Panc1 (cell line): ENCODE measurements around the gene CCDC34. TPM values are rescaled to one million over a fixed set of nuclear protein-coding genes. Genes with fewer than 3 reads are reported as not detected.

Experiments used
- ATAC-seq: fragments of 200-7000 bp; cut with Tn5 transposase; 2 replicates; pipeline ENCODE4 v1.9.1; 2020; ENCODE audit warnings: mild to moderate bottlenecking, moderate library complexity
- BruUV-seq: library from RNA; stranded (reverse); fragments of 400-500 nt; replicated peaks from 2 replicates; lab custom pipeline; 2021; lab: Mats Ljungman, UMichigan
- CTCF ChIA-PET: fragments of 300-600 bp; sonication (Branson Sonifier 250); formaldehyde crosslinking; loops from one replicate; lab custom pipeline; 2022; ENCODE audit warnings: antibody characterized with exemption; lab: Charles Lee
- POLR2A ChIA-PET: fragments of 300-600 bp; sonication (Branson Sonifier 250); formaldehyde crosslinking; loops from one replicate; lab custom pipeline; 2022; ENCODE audit warnings: antibody characterized with exemption; lab: Charles Lee
- DNase-seq: peaks from one replicate; pipeline ENCODE4 v3.0.0-alpha.2; 2010; ENCODE audit warnings: low read depth, low spot score
- H3K27ac ChIP-seq: 2 replicates; pipeline ENCODE4 v1.5.1; 2011; ENCODE audit warnings: mild to moderate bottlenecking, low read length, inconsistent platforms
- H3K27me3 ChIP-seq: fragments of 200-500 bp; sonication (Bioruptor generic); 2 replicates; pipeline ENCODE4 v1.6.0; 2014; ENCODE audit warnings: low read length, inconsistent platforms; ENCODE audit not compliant: control insufficient read depth, insufficient read depth
- H3K36me3 ChIP-seq: fragments of 200-500 bp; sonication (Bioruptor generic); 2 replicates; pipeline ENCODE4 v1.5.1; 2014; ENCODE audit warnings: inconsistent platforms, mild to moderate bottlenecking, low read length, moderate library complexity; ENCODE audit not compliant: control insufficient read depth, insufficient read depth
- H3K4me1 ChIP-seq: 2 replicates; pipeline ENCODE4 v1.5.1; 2011; ENCODE audit warnings: inconsistent platforms, mild to moderate bottlenecking, low read length, moderate library complexity; ENCODE audit not compliant: control insufficient read depth, insufficient read depth
- H3K4me3 ChIP-seq, 2 experiments: 2 replicates each; pipeline ENCODE4 v1.5.1; 2011 to 2012; ENCODE audit warnings: low read depth in 2 of 2, low read length in 2 of 2, mild to moderate bottlenecking in 2 of 2, inconsistent platforms in 1 of 2, moderate library complexity in 1 of 2
- H3K9me3 ChIP-seq: fragments of 200-500 bp; sonication (Bioruptor generic); 2 replicates; pipeline ENCODE4 v1.5.1; 2014; ENCODE audit warnings: low read depth, mild to moderate bottlenecking, inconsistent platforms, low read length, moderate library complexity; ENCODE audit not compliant: control insufficient read depth, insufficient read depth
- POLR2AphosphoS5 ChIP-seq: IDR thresholded peaks from 2 replicates; pipeline ENCODE4 v1.6.1; 2012; ENCODE audit warnings: mild to moderate bottlenecking, low read depth, low read length, moderate library complexity
- TCF7L2 ChIP-seq: IDR thresholded peaks from 2 replicates; pipeline ENCODE4 v1.6.1; 2011; ENCODE audit warnings: mild to moderate bottlenecking, low read depth, low read length, inconsistent platforms
- in situ Hi-C: cut with HindIII; loops from 2 replicates; pipeline ENCODE4 v1.10.0; 2016; ENCODE audit warnings: low sequenced_read_pairs, low pct_unique_long_range_greater_than_20kb
- intact Hi-C: fragments of 100-400 bp; cut with micrococcal nuclease; formaldehyde crosslinking; loops from one replicate; pipeline ENCODE4 v1.10.0; 2022; ENCODE audit not compliant: unreplicated experiment
- total RNA-seq: library from RNA; stranded (reverse); gene quantifications from one replicate; pipeline ENCODE4 v1.2.1, GENCODE V29; 2021; ENCODE audit not compliant: unreplicated experiment
- TF ChIP-seq, protein P1 (sequence below): fragments of 450-650 bp; IDR thresholded peaks from 2 replicates; pipeline ENCODE4 v1.5.1; 2017; ENCODE audit warnings: mild to moderate bottlenecking
- TF ChIP-seq, protein P2 (sequence below), 2 experiments: IDR thresholded peaks; 2 replicates each; pipeline ENCODE4 v1.6.1; 2011 to 2012; ENCODE audit warnings: low read depth in 2 of 2, control low read depth in 1 of 2, low read length in 1 of 2, mild to moderate bottlenecking in 1 of 2, moderate library complexity in 1 of 2; ENCODE audit not compliant: insufficient read depth in 1 of 2

CCDC34 gene
- total RNA-seq, 1 experiment from 2014 or later = 28.3 TPM

DNA sequence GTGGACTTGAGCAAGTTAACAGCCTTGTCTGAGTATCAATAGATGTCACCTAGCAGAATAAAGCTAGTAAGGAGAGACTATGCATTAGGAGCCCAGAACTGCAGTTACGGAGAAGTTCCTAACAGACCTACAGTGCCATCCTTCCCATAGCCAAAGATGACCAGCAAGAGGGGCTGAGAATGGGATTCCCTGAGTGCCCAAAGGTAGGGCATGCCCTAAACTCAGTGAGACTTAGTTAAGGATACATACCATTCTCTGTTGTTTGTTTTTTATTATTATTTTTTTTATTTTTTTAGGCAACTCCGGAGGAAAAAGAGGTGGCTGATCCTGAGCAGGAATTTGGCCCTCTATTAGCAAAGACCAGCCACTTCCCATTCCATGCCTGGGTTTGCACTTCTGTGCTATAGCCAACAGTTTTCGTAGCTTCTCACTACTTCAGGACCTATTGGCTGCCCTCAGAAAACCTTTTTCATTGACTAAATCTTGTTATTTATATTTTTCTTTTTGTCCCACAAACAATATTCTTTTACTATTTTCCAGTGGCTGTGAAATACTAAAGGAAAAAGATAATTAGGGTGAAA lies 33.3 kb upstream of the CCDC34 start:
- H3K9me3 ChIP-seq = no peaks in the 10 kb centered on the region
- H3K27me3 ChIP-seq = no peaks in the 10 kb centered on the region
- CTCF ChIA-PET = no interaction called here
- peaks cover 71% of the 10 kb centered on the region for H3K4me1 ChIP-seq
- DNase-seq (no peak), ATAC-seq (peak; percentile 45)
- H3K36me3 ChIP-seq = no peaks in the 10 kb centered on the region
- POLR2A ChIA-PET = no interaction called here
- intact Hi-C loops = no loop called here
- no TSS peak for BruUV-seq
- in situ Hi-C loops = no loop called here
- H3K27ac ChIP-seq = peak overlapping the region; percentile 81
- peak overlapping the region in 1 of 2 experiments; percentile 14; a peak in 1 of 4 replicates for H3K4me3 ChIP-seq
- TF ChIP-seq, protein P1, sequence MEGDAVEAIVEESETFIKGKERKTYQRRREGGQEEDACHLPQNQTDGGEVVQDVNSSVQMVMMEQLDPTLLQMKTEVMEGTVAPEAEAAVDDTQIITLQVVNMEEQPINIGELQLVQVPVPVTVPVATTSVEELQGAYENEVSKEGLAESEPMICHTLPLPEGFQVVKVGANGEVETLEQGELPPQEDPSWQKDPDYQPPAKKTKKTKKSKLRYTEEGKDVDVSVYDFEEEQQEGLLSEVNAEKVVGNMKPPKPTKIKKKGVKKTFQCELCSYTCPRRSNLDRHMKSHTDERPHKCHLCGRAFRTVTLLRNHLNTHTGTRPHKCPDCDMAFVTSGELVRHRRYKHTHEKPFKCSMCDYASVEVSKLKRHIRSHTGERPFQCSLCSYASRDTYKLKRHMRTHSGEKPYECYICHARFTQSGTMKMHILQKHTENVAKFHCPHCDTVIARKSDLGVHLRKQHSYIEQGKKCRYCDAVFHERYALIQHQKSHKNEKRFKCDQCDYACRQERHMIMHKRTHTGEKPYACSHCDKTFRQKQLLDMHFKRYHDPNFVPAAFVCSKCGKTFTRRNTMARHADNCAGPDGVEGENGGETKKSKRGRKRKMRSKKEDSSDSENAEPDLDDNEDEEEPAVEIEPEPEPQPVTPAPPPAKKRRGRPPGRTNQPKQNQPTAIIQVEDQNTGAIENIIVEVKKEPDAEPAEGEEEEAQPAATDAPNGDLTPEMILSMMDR = no peak
- TF ChIP-seq POLR2AphosphoS5 = no peak
- TF ChIP-seq, protein P2, sequence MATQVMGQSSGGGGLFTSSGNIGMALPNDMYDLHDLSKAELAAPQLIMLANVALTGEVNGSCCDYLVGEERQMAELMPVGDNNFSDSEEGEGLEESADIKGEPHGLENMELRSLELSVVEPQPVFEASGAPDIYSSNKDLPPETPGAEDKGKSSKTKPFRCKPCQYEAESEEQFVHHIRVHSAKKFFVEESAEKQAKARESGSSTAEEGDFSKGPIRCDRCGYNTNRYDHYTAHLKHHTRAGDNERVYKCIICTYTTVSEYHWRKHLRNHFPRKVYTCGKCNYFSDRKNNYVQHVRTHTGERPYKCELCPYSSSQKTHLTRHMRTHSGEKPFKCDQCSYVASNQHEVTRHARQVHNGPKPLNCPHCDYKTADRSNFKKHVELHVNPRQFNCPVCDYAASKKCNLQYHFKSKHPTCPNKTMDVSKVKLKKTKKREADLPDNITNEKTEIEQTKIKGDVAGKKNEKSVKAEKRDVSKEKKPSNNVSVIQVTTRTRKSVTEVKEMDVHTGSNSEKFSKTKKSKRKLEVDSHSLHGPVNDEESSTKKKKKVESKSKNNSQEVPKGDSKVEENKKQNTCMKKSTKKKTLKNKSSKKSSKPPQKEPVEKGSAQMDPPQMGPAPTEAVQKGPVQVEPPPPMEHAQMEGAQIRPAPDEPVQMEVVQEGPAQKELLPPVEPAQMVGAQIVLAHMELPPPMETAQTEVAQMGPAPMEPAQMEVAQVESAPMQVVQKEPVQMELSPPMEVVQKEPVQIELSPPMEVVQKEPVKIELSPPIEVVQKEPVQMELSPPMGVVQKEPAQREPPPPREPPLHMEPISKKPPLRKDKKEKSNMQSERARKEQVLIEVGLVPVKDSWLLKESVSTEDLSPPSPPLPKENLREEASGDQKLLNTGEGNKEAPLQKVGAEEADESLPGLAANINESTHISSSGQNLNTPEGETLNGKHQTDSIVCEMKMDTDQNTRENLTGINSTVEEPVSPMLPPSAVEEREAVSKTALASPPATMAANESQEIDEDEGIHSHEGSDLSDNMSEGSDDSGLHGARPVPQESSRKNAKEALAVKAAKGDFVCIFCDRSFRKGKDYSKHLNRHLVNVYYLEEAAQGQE (IDR thresholded peaks at IDR 0.05; ENCODE audit: insufficient read depth in 1 of 2, low read depth in 2 of 2, low read length in 1 of 2) = no peak

DNA sequence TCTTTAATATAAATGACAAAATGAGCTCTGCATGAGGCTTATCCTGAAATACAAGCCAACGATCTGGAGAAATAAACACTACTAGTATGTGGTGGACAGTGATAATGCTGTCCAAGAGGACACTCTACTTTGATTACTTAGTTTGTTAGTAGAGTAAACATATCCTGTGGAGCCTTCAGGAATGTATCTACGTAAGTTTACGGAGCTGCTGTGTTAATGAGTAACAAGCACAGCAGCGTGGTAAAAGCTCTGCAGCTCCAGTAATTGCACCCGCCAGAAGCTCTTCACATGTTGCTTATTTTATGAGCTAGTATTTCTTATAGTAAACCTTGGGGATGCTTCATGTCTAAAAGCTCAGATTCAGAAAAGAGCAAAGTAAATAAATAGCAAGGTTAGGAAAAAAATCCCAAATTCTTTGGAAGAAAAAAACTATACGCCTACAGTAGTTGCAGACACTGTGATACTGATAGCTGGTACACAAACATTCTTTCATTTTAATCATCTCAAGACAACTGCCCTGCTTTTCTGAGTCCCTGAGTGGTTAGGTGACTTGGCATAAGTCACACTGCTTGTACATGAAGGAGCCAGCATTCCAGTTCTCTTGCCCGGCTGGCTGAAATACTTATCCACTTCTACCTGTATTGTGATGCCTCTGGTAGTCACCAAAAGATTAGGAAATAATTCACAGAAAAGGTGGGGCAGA lies 32.7 kb upstream of the CCDC34 start:
- ATAC-seq (peak; percentile 85), DNase-seq (peak; percentile 48)
- TF ChIP-seq, protein P1 = no peak
- TF ChIP-seq TCF7L2 (peak; percentile 64), POLR2AphosphoS5 (0 out of 2 replicates have a peak, but pooled peaks have one; percentile 26)
- CTCF ChIA-PET = interaction anchor here (0.7 to 1.1 kb wide), 2 partner anchors 212 to 367 kb away, joined by 3 read pairs; no protein-coding TSS in a partner anchor
- intact Hi-C loops = no loop called here
- Histone ChIP-seq H3K9me3 (no peaks in the 10 kb centered on the region), H3K4me3 (peak overlapping the region in 1 of 2 experiments; percentile 14; a peak in 2 of 4 replicates), H3K27me3 (no peaks in the 10 kb centered on the region), H3K36me3 (no peaks in the 10 kb centered on the region), H3K4me1 (peaks cover 70% of the 10 kb centered on the region), H3K27ac (peak overlapping the region; percentile 81)
- in situ Hi-C loops = no loop called here
- BruUV-seq = no TSS peak
- POLR2A ChIA-PET = interaction anchor here (0.7 to 0.9 kb wide), 2 partner anchors 11 to 69 kb away, joined by 3 read pairs; no protein-coding TSS in a partner anchor
